Dermis blood vessel endothelial cell (primary cell): ENCODE results near the gene UNC13D. TPM values are rescaled to one million over a fixed set of nuclear protein-coding genes. Genes with fewer than 3 reads are reported as not detected.
"Not testable (repeated sequence)": the region's sequence is repeated elsewhere in the genome, so short reads cannot be mapped to it uniquely, and the experiment has no call there.

Experiments
- DNase-seq: peaks from one replicate; pipeline ENCODE4 v3.0.0; 2010
- total RNA-seq: library from RNA; depleted of rRNA; stranded (reverse); fragments of >200 nt; gene quantifications from 2 replicates; pipeline ENCODE4 v1.2.3, GENCODE V29; 2014

Gene UNC13D
- total RNA-seq, 1 donor from 2014 or later, result 3.4 TPM

- DNase-seq, result no peak
Observed at GRCh38 chr17:75791254-75791653, 53.0 kb downstream of the UNC13D start.

- DNase-seq, result peak; percentile 93
Observed at GRCh38 chr17:75785016-75785890, 59.0 kb downstream of the UNC13D start.

- DNase-seq, result peak; percentile 100
Observed at GRCh38 chr17:75784473-75785015, 59.7 kb downstream of the UNC13D start, which contains the start of gene UNK. TSS of gene UNK (plus strand) at chr17:75784806. CDS start at chr17:75784881, 75 bp downstream.

- DNase-seq, result no peak
Observed at GRCh38 chr17:75783803-75784472, 60.3 kb downstream of the UNC13D start.

GRCh38 chr17:75783069-75783783 lies 61.0 kb downstream of the UNC13D start:
- peak; percentile 75 for DNase-seq

- DNase-seq, result no peak
Observed at GRCh38 chr17:75779987-75780889, 64.0 kb downstream of the UNC13D start.

- DNase-seq, result peak; percentile 100
Observed at GRCh38 chr17:75779250-75779986, 64.8 kb downstream of the UNC13D start.

- no peak for DNase-seq
Observed at GRCh38 chr17:75778861-75779249, 65.3 kb downstream of the UNC13D start.

GRCh38 chr17:75778066-75778860 lies 65.9 kb downstream of the UNC13D start:
- not testable (repeated sequence) for DNase-seq

GRCh38 chr17:75777296-75777922 lies 66.8 kb downstream of the UNC13D start:
- DNase-seq, result no peak

Other genes starting within 250 kb of the UNC13D start
- 0.09 TPM in 1 of 2 replicates, not detected in the other for gene SMIM5, start 211.0 kb downstream of the UNC13D start, total RNA-seq
- 14.6 and 16.2 TPM in 2 replicates for gene RECQL5, start 177.2 kb downstream of the UNC13D start, total RNA-seq
- 68.2 and 84.7 TPM in 2 replicates for gene SAP30BP, start 177.1 kb downstream of the UNC13D start, total RNA-seq
- gene ITGB4, start 122.9 kb downstream of the UNC13D start, total RNA-seq, result 34.4 and 125 TPM in 2 replicates
- 66.0 and 66.5 TPM in 2 replicates for gene GALK1, start 79.2 kb downstream of the UNC13D start, total RNA-seq
- 10.9 and 12.4 TPM in 2 replicates for gene UNK, start 59.6 kb downstream of the UNC13D start, total RNA-seq
- 19.2 and 54.3 TPM in 2 replicates for gene WBP2, start 10.9 kb upstream of the UNC13D start, total RNA-seq
- gene TRIM47, start 34.2 kb upstream of the UNC13D start, total RNA-seq, result 89.1 and 109 TPM in 2 replicates
- 42.4 and 43.1 TPM in 2 replicates for gene TRIM65, start 52.5 kb upstream of the UNC13D start, total RNA-seq
- 24.0 and 49.3 TPM in 2 replicates for gene MRPL38, start 60.5 kb upstream of the UNC13D start, total RNA-seq
- 6.2 and 11.6 TPM in 2 replicates for gene FBF1, start 96.6 kb upstream of the UNC13D start, total RNA-seq
- gene ACOX1, start 134.8 kb upstream of the UNC13D start, total RNA-seq, result 68.4 and 79.8 TPM in 2 replicates
- 14.0 and 20.8 TPM in 2 replicates for gene TEN1, start 134.8 kb upstream of the UNC13D start, total RNA-seq
- 0.51 and 2.1 TPM in 2 replicates for gene CDK3, start 156.5 kb upstream of the UNC13D start, total RNA-seq
- under 0.01 and 0.05 TPM in 2 replicates for gene EVPL, start 182.9 kb upstream of the UNC13D start, total RNA-seq
- gene SRP68, start 228.1 kb upstream of the UNC13D start, total RNA-seq, result 28.2 and 60.7 TPM in 2 replicates
- gene GALR2, start 230.4 kb upstream of the UNC13D start, total RNA-seq, result 0.19 TPM in 1 of 2 replicates, not detected in the other
- gene ZACN, start 234.8 kb upstream of the UNC13D start, total RNA-seq, result not detected in 2 replicates